GM19372 (cell line): Measurements from ENCODE around the gene PPP2R2D.
A peak's percentile ranks its signal among the peaks of the same experiment; 100 is the strongest.
"Not testable (repeated sequence)": the region's sequence is repeated elsewhere in the genome, so short reads cannot be mapped to it uniquely, and the experiment has no call there.

ENCODE experiments used
- ATAC-seq: cut with Tn5 transposase; IDR thresholded peaks from one replicate; pipeline ENCODE4 v1.9.1; 2021; ENCODE audit warnings: mild to moderate bottlenecking, low read depth, moderate library complexity; ENCODE audit not compliant: unreplicated experiment

The PPP2R2D gene

DNA sequence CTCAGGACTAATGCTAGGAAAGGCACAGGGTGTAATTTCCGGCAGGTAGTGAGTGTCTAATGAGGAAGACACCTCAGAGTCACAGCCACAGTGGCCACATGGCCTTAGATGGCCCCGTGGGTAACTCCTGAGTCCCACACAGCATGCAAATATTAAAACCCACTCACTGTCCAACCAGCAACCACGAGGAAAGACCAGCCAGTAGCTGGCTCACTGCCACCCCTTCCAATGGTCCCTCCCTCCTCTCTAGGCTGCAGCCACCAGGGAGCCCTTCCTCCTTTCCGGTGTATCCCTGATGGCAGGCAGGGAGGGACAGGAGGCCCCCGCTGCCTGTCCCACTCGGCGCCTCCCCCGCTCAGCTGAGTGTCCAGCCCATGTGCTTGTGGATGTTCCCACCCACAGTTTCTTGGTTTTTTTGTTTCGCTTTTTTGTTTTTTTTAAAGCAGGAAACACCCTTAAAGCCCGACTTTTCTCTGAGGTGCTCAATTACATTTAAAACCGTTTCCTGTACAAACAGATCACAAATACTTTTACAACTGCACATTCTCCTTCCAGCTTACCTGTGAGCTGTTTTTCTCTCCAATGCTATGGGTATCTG, 71.8 kb downstream of the PPP2R2D start:
- peak; percentile 51 for ATAC-seq

DNA sequence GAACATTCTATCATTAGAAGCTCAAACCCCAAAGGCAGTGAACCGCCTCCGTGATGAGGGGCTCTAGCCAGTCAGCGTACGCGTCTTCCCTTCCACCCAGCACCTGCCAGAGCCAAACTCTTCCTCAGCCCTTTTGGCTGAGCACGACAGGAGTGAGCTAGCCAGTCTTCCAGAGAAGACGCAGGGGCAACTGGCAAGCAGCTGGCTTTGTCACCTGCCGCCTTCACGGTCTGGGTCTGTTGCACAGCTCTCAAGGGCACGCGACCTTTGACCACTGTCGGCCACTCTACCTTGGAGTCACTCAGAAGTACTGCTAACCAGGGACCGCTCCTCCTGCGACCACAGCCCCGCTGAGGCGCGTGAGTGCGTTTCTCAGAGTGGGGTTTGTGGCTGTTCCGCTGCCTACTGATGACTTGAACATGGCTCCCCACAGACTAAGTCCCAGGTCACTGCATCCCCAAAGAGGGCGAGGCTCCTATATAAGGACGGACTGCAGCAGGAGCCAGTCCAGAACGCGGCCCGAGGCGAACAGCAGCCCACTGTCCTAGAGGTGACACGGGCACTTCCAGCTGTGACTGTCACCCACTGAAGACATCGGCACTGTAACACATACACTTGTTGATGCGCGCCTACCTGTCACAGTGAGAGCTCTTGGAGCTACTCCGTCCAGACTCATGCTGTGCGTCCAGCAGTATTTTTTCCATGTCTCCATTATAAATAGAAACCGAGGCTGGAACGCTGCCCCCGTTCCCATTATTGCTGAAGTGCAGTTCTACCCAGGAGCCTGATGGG, 72.5 kb downstream of the PPP2R2D start:
- ATAC-seq = no peak

DNA sequence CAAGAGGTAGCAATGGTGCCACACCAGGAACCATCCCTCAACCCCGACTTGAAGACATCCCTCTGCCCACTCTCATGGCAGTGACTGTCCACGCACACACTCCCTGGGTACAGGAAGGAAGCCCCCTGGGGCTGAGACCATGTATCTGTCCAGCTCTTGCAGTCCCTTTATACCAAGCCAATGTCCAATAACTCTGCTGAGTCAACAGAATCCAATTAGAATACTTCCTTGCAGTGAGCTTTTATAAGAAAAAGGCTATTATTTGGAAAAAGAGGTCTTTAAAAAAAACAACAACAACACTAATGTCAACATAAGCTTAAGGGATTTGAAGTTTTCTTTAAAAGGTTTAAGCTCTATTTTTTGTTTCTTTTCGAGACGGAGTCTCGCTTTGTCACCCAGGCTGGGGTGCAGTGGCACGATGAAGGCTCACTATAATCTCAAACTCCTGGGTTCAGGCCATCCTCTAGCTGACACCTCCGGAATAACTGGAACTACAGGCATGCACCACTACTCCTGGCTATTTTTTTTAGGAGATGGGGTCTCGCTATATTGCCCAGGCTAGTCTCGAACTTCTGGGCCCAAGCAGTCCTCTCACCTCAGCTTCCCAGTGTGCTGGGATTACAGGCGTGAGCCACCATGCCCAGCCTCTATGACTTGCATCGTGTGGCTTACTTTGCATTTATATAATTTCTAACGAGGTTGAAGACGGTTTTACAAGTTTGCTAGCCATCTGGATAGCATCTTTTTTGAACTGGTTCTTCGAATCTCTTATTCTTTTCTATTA, 73.4 kb downstream of the PPP2R2D start:
- no peak for ATAC-seq

DNA sequence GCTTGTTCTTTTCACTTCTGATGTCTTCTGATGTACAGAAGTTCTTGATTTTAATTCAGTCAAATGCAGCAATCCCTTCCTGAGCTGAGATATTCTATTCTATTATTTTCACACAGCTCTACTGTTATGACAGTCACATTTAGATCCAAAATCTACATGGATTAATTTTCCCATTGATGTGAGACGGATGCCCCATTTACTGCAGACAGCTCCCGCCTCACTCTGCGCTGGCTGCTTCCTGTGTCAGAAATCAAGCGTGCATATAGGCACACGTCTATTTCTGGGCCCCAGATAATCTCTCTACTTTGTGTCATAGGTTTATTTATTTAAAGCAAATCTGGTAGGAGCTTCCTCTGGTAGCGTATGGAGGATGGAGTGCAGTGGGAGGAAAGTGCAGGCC, 74.2 kb downstream of the PPP2R2D start:
- no peak for ATAC-seq

DNA sequence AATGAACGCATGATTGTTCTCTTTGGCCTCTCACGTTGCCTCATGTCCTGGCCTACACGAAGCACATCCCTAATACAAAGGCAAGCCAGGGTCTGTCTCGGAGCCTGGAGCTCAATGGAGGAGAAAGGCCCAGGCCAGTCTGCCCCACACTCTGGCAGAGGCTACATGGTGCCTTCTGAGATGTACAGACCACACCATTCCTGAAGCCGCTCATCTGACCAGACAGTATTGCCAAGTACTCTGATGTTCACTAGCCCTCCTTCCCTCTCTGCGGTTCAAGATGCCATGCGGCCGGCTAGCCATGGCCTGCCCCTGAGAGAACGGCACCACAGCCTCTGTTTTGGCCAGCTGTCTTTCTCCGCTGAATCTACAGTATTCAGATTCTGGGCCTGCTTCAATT, 75.0 kb downstream of the PPP2R2D start:
- ATAC-seq = no peak

DNA sequence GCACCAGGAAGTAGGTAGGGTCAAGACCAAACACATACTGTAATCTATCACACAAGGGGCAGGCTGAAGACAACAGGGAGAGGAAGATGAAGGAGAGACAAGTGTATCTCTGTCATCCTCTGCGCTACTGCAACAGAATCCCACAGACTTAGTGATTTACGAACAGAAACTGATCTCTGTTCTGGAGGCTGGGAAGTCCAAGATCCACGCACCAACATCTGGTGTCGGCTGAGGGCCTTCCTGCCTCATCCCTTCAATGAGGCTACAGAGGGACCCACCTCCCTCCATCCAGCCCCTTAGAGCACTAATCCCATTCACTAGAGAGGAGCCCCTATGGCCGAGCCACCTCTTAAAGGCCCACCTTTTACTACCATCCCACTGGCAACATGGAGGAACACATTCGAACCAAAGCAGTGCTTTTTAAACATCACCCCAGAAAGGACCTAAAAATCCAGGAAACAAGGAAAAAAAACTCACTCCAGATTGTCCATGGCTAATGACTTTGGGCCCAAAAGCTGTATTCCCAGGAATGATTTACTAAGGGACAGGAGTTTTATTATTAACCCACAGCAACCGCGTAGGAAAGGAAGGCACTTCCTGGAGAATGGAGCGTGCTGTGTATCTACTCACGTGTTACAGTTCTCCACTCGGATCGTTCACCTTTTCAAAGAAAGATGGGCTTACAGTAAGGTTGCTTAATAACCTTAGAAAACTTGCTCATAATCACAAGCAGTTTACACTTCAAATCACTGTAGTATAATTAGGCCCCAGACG, 76.7 kb downstream of the PPP2R2D start:
- no peak for ATAC-seq

DNA sequence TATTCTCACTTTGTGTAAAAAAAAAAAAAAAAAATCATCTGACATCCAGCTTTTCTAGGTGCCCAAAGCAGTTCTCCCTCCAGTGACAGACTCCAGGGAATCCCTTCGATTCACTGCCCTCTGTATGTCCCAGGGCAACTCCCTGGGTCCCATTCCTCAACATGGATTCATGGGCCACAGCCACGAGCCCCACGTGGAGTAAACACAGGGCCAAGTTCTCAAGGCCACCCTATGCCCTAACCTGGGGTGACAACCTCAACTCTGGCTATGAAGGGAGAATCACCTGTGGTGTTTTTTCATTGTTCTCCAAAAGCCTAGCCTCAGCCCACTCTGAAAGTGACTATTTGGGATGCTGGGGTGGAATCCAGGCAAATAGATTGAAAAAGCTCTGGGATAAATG, 77.6 kb downstream of the PPP2R2D start:
- ATAC-seq = no peak

DNA sequence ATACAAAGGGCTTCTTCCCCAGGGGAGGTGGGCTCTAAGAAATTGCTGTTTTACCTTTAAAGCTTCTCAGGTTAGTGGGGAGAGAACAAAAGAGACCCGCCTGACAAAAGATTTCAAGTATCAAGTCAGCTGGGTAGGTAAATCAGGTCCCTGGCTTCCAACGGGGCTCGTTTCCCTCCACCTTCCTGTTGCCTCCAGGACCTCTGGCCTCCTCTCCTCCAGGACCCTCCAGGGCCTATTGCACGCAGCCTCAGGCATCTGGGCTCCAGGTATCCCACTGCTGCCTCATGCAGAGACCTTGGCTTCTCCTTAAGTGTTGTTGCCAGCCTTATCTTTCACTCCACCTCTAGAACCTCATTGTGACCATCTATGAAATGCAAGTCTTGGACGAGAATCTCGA, 78.0 kb downstream of the PPP2R2D start:
- no peak for ATAC-seq

DNA sequence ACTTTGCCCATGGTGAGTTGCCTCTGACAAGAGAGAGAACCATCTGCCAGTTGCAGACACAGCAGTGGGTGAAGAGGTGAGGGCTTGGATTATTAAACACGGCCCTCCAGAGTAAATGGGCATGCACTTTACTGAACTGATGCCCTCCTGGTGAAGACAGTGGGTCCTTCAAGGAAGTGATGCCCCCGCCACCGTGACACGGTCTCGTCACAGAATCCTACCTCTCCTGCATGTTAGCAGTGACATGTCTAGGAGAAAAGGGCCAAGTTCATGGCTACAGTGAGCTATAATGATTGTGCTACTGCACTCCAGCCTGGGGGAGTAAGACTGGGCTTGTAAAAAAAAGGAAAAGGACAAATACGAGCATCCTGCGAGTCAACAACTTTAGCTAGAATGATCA, 78.5 kb downstream of the PPP2R2D start:
- ATAC-seq = no peak

DNA sequence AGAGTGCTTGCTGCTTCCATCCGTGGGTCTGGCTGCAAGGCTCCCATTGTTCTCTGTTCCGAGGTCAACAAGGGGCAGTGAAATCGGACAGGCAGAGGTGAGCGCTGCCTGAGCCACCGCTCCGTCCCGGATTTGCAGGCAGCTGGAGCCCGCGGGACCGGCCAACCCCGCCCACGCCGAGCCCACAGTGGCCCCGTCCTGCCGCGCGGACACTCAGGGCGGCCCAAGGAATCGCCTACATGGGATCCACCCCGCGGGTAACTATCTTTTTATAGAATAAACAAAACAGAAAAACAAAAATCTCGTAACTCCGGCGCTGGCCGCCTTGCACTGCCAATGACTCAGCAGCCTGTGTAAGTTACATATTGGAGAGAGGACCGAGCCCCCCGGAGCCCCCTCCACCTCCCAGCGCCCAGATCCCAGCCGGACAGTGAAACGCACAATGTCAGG, 79.0 kb downstream of the PPP2R2D start:
- no peak for ATAC-seq

DNA sequence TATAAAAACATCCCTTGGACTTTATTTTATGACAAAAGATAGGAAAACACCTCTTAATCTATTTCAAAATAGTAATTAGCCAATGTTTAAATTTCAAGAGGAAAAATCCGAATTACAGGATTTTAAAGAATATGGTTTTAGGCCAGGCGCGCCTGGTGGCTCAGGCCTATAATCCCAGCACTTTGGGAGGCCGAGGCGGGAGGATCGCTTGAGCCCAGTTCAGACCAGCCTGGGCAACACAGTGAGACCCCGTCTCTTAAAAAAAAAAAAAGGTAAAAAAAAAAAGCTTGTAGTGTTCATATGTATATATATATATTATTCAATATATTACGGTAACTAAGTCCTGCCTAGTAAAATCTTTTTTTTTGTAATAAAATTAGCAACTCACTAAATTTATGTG, 79.5 kb downstream of the PPP2R2D start:
- ATAC-seq = no peak

DNA sequence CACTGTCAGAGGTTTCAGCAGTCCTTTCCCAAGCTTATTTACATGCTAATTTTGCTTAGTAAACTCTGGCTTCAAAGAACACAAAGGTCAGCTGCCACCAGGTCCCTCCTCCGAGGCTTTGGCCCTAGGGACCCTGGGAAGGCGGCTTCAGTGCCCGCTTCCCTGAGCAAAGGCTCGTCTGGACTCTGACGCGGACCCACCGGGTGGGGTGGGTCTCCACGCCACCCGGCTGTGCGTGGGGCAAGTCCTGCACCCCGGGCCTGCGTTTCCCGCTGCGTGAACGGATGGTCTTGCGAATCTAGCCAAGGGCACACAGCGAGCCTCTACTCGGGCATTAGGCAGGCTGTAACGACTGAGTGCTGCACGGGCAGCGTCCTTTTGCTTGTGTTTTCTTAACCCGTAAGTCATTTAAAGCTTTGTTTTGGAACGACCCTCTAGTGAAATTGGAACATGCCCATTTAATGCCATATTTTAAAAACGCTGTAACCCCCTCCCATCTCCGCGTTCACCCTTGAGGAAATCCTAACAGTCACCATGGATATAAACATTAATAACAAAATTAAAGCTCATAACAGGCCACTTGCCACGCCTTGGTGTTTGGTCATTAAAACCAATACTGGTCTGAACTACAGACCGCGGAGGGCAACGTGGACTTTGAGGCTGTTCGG, 80.1 kb downstream of the PPP2R2D start:
- ATAC-seq = no peak

DNA sequence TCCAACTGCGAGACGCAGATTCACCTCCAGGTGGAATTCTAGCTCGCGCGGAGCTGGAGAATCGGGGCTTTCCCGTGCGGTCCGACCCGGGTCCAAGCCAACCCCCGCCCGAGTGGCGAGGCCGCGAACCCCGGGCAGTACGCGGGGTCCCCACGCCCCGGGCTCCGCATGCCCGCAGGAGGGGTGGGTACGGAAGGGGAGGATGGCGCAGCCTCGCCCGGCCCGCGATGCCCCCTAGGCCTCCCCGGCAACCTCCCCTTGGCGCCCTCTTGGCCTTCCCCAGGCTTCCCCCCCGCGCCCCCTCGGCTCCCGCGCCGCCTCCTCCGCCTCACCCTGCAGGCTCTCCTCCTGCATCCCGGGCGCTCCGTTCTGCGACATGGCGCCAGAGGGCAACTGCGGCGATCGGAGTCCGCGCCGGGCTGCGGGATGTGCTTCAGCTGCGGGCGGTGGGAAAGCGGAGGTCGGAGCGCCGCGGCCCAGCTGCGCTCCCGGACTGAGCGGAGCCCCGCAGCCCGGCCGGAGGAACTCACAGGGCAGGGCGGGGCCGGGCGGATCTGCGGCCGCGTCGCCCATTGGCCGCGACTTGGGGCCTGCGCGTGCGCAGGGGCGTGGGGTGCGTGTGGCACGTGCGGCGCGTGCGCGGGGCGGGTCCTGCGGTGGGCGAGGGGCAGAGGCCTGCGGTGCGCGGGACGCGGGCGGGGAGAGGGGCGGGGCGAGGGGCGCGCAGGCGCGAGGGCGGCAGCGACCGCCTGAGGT, 80.8 kb downstream of the PPP2R2D start, which contains the start of gene BNIP3:
Gene BNIP3 (minus strand): TSS at position 495 of the 756 bp plus-strand sequence. CDS start 117 bp downstream, at position 378.
- peak; percentile 86 for ATAC-seq

DNA sequence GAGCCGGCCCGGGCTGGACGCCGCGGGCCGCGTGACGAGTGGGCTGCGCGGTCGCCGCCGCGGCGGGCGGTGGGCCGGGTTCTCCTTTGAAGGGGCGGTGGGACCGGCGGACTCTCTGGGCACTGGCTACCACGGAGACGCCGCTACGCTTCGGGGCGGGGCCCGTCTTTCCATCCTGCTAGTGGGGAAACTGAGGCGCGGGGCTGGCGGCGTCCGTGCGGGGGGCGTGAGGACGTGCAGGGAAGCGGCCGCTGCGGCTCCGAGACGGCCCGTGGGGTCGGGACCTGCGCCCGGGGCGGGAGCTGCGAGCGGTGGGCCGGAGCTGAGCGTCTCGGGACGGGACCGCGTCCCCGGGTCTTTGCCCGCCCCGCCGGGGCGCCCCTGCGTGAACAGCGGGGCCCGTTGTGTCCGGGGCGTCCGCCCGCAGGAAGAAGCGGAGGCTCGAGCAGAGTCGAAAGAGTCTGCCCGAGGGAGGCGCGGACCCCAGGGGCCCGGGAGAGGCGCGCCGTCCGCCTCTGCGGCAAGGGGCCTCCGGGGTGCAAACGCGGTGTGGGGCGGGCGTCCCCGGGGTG, 81.5 kb downstream of the PPP2R2D start:
- peak; percentile 4 for ATAC-seq

DNA sequence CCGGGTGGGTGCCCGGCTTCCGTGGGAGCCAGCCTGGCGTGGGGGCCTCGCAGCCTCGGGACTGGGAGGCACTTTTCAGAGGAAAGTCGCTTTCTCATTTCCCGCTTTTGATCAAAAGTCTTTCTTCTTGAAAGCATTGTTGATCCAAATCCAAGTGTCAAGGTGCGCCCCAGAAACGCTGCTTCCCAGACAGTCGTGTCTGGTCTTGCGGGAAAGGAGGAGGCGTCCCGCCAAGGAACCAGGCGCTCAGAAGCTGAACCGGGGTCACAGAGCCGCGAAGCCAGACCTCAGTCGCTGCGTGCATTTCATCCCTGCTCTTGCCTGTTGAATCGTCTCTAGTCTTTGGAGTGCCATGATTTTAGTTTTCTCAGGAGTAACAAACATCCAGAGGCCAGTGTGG, 82.0 kb downstream of the PPP2R2D start:
- ATAC-seq = no peak

DNA sequence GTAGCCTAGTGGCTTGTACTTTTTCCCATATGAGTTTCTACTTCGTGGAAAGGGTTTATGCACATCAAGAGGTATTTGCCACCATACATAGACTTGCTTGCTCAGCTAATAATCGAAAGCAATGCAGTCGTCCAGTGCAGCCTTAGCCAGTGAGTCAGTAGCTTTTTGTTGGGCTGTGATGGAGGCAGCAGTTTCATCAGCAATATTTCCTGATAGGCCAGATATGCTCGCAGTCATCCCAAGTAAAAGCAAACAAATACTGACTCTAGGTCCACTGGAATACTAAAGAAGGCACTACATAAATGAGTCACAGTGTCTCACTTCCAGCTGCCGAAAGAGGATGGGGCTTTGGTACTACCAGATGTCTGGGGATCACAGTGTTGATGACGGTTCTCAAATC, 83.0 kb downstream of the PPP2R2D start:
- no peak for ATAC-seq

DNA sequence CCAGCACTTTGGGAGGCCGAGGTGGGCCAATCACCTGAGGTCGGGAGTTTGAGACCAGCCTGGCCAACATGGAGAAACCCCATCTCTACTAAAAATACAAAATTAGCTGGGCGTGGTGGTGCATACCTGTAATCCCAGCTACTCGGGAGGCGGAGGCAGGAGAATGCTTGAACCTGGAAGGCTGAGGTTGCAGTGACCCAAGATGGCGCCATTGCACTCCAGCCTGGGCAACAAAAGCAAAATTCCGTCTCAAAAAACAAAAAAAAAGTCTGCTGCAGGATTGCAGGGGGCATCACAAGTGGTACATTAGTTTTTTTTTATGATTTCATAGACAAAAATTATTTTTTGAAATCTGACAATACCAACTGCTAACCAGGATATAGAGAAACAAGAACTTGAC, 86.0 kb downstream of the PPP2R2D start:
- ATAC-seq = not testable (repeated sequence)

DNA sequence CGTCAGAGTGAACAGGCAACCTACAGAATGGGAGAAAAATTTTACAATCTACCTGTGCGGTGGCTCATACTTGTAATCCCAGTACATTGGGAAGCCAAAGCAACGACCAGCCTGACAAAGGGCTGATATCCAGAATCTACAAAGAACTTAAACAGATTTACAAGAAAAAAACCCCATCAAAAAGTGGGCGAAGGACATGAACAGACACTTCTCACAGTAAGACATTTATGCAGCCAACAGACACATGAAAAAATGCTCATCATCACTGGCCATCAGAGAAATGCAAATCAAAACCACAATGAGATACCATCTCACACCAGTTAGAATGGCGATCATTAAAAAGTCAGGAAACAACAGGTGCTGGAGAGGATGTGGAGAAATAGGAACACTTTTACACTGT, 86.5 kb downstream of the PPP2R2D start:
- not testable (repeated sequence) for ATAC-seq

DNA sequence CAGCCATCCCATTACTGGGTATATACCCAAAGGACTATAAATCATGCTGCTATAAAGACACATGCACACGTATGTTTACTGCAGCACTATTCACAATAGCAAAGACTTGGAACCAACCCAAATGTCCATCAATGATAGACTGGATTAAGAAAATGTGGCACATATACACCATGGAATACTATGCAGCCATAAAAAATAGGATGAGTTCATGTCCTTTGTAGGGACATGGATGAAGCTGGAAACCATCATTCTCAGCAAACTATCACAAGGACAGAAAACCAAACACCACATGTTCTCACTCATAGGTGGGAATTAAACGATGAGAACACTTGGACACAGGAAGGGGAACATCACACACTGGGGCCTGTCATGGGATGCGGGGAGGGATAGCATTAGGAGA, 87.0 kb downstream of the PPP2R2D start:
- not testable (repeated sequence) for ATAC-seq
